Raji (cell line): ENCODE data around the gene KCND3.

ENCODE experiments used
- POLR2A ChIP-seq: IDR thresholded peaks from 2 replicates; pipeline ENCODE4 v1.6.1; 2011; ENCODE audit warnings: low read depth, low read length, control low read depth; ENCODE audit not compliant: insufficient read depth

The KCND3 gene

GRCh38 chr1:111989531-111990025, at the start of gene KCND3:
Gene KCND3, minus strand, starts transcription at chr1:111989668.
- no peak for TF ChIP-seq POLR2A

DNA sequence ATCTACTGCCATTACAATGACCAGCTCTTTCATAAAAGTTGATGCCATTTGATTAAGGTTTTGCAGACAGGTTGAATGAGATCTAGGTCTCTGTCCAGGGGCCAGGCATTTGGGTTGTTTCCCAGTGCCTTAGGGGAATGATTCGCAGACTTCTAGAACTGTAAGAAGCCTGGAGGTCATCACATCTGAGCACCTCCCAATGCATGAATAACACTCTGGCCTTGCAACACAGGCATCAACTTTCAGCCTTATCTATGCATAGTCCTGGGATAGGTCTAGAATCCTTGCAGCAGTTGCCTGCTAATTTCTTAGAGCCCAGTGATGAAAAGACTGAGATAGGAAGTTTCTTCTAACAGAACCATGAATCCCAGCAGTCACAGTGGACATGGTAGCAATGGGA, 44.8 kb upstream of the KCND3 start:
- no peak for TF ChIP-seq POLR2A

GRCh38 chr1:112033439-112034120, 44.1 kb upstream of the KCND3 start:
- TF ChIP-seq POLR2A = no peak

DNA sequence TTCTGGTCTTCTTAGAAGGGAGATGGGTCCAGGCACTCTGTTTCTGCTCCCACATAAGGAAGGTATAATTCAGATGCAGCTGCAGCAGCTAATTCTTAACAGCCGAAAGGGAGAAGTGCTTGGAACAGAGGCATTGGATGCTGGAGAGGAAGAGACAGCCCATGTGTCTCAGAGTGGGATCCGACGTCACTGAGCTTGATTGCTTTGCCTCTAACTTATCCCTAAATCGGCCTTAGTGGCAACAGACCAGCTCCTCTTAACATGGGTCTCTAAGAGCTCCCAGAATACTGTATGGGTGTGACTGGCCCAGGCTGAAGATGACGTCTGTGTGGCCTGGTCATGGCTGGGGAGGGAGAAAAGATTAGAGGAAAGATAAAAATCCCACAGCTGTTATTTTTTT, 40.7 kb upstream of the KCND3 start:
- no peak for TF ChIP-seq POLR2A

DNA sequence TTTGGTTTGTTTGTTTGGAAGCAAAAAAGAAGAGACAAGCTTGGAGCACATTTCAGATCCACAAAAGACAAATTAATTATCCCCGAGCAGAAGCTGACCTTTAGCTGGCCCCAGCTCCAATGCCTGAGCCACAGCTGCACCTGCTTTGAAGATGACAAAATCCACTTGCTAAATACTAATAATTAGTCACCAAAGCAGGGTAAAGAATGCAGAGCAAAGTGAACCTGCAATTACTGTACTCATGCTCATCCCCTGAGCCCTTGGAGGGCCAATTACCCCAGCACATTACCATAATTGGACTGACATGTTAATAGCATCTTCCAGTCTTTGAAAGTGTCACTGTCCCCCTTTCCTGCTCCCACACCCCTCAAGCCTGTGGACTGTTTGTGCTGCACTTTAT, 38.2 kb upstream of the KCND3 start:
- no peak for TF ChIP-seq POLR2A

DNA sequence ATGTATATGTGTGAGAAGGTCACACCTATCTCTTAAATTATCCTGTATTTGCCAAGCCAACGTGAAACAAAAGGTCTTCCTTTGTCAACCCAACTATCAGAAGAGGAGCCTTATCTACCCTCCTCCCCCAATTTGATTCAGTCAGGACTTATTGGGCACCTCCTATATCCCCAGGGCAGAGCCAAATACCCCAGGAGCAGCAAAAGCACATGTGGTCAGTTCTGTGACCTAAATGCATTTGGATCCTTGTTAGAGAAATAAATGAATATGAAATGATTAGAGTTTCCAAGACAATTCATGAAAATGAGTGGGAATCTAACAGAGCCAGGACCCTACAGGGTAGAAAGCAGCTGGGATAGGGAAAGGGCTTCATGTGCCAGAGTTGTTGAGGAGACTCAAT, 37.0 kb upstream of the KCND3 start:
- TF ChIP-seq POLR2A = no peak

DNA sequence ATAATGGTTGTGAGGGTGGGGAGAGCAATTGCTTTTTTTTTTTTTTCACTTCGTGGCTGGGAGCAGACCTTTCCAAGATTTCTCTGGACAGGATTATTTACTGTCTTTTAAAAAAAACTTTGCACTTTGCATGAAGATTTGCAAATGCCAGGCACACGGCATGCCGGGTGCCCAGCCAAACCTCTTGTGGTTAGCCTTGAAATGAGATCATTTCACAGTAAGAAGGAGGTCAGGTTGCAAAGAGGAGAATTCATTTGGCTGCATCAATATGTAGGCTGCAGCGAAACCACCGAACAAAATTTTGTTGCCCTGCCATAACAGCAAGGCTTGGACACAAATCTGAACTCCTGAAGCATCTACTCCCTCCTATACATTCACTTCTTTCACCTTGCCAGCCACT, 36.5 kb upstream of the KCND3 start:
- TF ChIP-seq POLR2A = no peak

GRCh38 chr1:112021263-112021662, 31.8 kb upstream of the KCND3 start:
- TF ChIP-seq POLR2A = no peak

DNA sequence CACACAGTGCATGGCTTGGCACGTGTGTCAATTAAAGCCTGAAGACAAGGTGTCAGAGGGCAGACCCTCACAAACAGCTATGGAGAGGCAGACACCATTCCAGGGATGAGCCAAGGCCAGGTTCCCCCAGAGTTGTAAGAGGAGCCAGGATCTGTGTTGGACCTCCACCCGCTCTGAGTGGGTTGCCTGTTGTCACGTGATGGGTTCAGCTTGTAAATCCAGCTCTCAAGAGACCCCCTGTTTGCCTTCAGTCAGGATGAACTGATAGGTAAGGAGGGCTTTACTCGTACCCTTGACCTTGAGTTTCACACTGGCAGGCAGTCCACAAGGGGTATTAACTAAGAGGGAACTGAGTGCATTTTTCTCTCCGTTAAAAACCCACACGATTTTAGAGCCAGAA, 27.7 kb upstream of the KCND3 start:
- TF ChIP-seq POLR2A = no peak

DNA sequence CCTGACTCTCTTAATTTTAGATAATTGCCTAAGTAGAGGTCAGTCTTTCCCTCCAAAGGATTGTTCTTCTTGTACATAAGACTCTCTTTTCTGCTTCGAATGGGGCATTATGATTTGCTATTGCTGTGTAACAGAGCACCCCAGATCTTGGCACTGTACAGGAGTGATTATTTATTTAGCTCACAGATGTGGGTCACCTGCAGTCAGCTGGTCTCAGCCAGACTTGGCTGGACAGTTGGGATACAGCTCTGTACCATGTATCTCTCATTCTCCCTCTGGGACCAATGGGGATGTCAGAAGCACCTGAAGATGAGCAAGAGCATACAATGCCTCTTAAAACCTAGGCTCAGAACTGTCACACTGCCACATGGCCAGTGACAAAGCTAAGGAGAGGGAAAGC, 23.4 kb upstream of the KCND3 start:
- no peak for TF ChIP-seq POLR2A

GRCh38 chr1:112011202-112011601, 21.7 kb upstream of the KCND3 start:
- TF ChIP-seq POLR2A = no peak

DNA sequence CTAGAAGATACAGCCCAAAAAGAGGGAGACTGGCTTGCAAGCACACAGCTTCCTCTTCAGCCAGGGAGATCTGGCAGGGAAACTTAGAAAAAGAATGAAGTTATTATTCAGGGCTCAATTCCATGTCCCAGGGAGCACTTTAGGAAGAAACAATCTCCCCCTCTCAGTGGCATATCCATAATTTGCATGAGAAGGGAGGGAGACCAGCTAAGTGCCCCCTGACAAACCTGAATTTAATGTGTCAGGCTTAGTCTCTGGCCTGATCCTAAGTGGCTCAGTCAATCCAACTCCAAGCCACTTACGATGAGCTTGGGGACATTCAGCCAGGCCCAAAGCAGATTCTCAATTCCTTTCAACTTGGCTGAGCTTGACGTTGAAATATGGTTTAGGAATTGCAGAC, 17.7 kb upstream of the KCND3 start:
- no peak for TF ChIP-seq POLR2A

DNA sequence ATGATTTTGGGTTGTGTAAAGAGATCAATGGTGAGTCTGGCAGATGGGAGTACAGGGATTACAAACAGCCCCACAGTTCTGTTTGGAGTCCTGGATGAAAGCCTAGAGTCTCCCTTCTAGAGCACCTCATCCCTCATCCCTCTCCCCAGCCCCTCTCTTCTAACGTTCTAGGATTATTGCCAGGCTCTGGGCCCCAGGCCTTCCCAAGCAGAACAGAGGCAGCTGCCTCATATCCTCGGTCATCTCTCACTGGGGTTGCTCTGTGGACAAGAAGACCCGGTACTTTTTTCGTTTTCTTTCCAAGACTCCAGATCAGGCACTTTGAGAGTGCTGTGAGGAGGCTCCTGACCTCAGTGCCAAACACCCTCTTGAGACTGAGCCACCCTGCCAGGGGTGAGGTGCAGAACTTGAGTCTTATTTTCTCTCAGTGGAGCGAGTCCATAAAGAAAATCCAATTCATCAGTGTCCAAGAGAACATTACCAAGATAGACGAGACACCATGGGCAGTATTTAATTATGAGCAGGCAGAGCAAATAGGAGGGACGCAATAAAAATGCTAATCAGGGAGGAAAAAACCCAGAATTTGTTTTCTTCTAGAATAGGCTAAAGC, 17.1 kb upstream of the KCND3 start:
- no peak for TF ChIP-seq POLR2A

- no peak for TF ChIP-seq POLR2A
These were observed 14.6 kb upstream of the KCND3 start for GRCh38 chr1:112004076-112004475.

- TF ChIP-seq POLR2A = no peak
These were observed 13.0 kb upstream of the KCND3 start for GRCh38 chr1:112002514-112002913.

DNA sequence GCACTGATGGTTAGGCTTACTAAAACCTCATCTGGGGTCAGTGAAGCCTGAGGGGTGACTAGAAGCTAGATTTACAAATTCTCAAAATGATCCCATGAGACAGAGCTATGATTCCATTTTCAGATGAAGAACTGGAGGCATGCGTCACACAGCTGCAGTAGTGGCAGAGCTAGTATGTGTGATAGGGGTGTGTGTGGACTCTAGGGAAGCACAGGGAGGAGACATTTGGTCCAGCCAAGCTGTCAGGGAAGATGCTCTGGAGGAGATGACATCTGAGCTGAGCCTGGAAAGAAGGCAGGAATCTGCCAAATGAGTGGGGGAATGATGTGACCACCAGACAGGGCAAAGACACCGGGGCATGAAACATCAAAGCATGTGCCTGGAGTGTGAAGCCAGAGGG, 12.0 kb upstream of the KCND3 start:
- TF ChIP-seq POLR2A = no peak

DNA sequence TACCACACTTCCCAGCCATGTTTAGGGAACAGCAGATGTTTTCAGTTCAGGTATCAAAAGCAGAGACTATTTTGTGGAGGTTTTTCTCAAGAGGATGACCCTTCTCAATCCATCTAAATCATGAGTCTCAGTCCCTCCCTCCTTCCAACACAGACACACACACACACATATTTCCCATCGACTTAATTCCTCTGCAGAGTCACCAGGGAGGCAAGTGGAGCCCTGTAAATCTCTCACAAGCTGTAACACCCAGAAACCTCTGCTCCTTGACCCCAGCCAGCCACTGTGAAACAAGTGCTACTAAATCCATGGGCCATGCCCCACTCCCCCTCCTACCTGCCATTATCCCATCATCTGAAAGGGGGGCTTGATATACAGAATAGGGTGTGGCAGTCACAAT, 10.6 kb upstream of the KCND3 start:
- TF ChIP-seq POLR2A = no peak
